Cardiac fibroblast (primary cell): ENCODE data around the gene CCT5.

Experiments
- DNase-seq, 2 donors: peaks; one replicate each; pipeline versions ENCODE4 v3.0.0 to v3.0.0-alpha.2; 2010; ENCODE audit warnings: low read depth in 2 of 2
- H3K4me3 ChIP-seq, 2 donors: replicated peaks in 1 of 2; 1 replicate in 1 of 2; 2 replicates in 1 of 2; pipeline ENCODE4 v1.5.1; 2011; ENCODE audit warnings: low read depth in 2 of 2, low read length in 2 of 2, mild to moderate bottlenecking in 2 of 2, moderate library complexity in 1 of 2
- TF ChIP-seq, protein P1 (sequence below): IDR thresholded peaks from one replicate; pipeline ENCODE4 v1.5.1; 2011; ENCODE audit warnings: low read depth, mild to moderate bottlenecking, low read length, inconsistent platforms

The CCT5 gene

DNA sequence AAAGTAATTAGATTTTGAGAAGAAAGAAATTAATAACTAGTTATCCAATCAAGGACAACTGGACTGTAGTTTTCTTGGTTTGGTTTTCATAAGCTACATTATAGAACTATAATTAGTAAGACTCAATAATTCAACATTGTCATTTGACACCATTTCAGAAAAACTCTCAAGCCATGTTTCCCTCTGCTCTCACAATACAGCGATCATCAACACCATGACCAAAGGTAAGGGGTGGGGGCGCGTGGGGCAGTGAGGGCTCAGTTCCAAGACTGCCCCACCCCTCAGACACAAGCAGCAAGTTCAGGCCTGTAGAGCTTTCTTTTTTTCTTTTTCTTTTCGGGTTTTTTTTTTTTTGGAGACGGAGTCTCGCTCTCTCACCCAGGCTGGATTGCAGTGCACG is 51.2 kb downstream of the CCT5 start:
- no peak for DNase-seq
- TF ChIP-seq, protein P1, sequence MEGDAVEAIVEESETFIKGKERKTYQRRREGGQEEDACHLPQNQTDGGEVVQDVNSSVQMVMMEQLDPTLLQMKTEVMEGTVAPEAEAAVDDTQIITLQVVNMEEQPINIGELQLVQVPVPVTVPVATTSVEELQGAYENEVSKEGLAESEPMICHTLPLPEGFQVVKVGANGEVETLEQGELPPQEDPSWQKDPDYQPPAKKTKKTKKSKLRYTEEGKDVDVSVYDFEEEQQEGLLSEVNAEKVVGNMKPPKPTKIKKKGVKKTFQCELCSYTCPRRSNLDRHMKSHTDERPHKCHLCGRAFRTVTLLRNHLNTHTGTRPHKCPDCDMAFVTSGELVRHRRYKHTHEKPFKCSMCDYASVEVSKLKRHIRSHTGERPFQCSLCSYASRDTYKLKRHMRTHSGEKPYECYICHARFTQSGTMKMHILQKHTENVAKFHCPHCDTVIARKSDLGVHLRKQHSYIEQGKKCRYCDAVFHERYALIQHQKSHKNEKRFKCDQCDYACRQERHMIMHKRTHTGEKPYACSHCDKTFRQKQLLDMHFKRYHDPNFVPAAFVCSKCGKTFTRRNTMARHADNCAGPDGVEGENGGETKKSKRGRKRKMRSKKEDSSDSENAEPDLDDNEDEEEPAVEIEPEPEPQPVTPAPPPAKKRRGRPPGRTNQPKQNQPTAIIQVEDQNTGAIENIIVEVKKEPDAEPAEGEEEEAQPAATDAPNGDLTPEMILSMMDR: no peak
- no peak overlapping the region for H3K4me3 ChIP-seq

DNA sequence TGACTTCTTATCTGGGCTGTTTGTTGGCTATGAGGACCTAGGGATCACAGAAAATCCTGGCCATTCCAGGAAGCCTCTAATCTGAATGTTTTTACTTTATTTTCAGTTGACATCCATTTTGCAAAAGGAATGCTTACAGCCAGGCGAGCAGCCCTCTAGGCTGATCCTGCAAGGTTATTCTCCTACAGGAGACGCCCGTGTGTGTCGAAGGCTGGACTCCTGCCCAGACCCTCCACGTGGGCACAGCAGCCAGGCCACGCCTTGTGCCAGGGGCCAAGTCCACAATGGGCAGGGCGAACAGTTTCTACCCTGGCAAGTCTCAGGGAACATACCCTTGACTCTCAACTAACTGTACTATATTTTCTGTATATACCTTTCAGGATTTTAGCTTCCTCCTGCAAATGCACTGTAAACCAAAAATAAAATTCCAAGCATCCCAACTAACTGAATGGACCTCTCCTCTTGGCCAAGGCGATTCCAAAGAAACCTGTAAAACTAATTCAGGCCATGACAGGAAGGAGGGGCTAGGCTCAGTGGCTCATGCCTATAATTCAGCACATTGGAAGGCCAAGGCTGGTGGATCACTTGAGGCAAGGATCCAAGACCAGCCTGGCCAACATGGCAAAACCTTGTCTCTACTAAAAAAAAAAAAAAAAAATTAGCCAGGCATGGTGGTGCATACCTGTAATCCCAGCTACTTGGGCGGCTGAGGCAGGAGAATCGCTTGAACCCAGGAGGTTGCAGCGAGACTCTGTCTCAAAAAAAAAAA is 51.9 kb downstream of the CCT5 start:
- TF ChIP-seq, protein P1: no peak
- DNase-seq: peak in 1 of 2 donors; percentile 42
- no peak overlapping the region for H3K4me3 ChIP-seq

DNA sequence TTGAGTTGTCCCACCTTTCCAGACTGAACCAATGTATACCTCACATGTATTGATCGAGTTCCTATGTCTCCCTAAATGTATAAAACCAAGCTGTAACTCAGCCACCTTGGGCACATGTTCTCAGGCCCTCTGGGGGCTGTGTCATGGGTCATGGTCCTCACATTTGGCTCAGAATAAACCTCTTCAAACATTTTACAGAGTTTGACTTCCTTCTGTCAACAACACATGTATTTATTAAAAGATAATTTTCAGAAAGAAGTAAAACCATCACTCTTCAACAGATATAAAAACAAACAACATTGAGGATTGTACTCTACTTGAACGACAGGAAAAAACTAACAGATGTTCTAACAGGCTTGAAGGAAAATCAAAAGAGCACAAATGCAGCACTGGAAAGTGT is 53.1 kb downstream of the CCT5 start:
- TF ChIP-seq, protein P1: no peak
- DNase-seq: no peak
- H3K4me3 ChIP-seq: no peak overlapping the region

DNA sequence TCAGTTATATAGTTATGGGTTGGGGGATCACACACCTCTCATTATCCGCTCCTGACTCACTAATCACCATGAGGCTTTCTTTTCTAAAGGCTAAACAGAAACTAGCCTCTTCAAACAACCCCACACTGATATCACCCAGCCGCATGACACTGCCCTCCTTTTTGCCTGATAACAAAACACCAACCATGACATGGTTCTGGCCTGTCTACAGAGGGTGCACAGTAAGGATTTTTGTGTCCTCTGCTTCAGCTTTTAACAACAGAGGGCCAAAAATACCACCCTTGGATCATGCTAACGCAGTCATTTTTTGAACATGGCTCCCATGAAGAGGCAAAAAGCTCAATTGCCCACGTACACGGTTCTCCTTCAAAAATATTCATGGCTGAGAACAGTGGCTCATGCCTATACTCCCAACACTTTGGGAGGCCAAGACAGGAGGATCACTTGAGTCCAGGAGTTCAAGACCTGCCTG is 53.7 kb downstream of the CCT5 start:
- TF ChIP-seq, protein P1: no peak
- no peak overlapping the region for H3K4me3 ChIP-seq
- DNase-seq: no peak

DNA sequence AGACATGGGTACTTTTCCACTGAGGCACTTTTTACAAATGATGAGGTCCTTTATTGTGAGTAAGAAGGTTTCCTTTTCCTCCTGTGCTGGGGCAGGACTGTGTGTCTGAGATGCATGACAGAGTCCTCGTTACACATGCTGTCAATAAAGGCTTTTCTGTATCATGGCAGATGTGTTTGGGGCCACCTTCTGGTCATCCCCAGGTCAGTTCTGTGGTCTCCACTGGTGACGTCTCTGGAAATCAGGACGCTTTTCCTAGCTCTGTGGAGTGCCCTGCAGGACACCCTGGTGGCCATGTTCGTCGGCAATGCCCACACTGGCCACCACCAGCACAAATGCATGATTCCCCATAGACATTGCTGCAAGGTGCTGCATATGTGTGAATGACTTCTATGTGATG is 54.9 kb downstream of the CCT5 start:
- H3K4me3 ChIP-seq: no peak overlapping the region
- TF ChIP-seq, protein P1: no peak
- DNase-seq: no peak

DNA sequence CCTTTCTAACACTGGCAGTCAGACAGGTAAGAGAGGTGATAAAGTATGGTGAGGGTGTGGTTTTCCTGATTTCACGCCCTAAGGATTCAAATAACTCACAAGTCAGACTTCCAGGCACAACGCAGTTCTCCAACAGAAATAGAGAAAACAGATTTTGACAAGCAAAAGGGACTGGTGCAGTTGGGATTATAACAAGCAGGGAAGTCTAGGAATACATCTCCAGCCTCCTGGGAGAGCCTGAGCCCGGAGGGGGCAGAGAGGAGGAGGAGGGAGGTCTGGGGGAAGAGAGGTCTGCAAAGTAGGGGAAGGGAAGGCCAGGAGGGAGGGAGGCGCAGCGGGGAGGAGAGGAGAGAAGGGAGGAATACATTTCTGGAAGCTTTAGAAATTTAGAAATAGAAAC is 56.0 kb downstream of the CCT5 start:
- DNase-seq: no peak
- no peak overlapping the region for H3K4me3 ChIP-seq
- TF ChIP-seq, protein P1: no peak
